K562 (cell line): ENCODE data around the gene JPT2. TPM values are rescaled to one million over a fixed set of nuclear protein-coding genes. Genes with fewer than 3 reads are reported as not detected.

Experiments
- ARID1B ChIP-seq: fragments of 450-650 bp; IDR thresholded peaks from 2 replicates; pipeline ENCODE4 v1.6.1; 2016; ENCODE audit warnings: antibody characterized with exemption, mild to moderate bottlenecking, inconsistent platforms
- DPF2 ChIP-seq: fragments of 450-650 bp; IDR thresholded peaks from 2 replicates; pipeline ENCODE4 v1.6.1; 2016
- ELF1 ChIP-seq: fragments of 200-800 bp; sonication (Bioruptor generic); IDR thresholded peaks from 2 replicates; pipeline ENCODE4 v1.6.1; 2016; ENCODE audit warnings: missing genetic modification characterization, missing compliant biosample characterization
- ELF2 ChIP-seq: fragments of 250-450 bp; sonication (Bioruptor Pico); IDR thresholded peaks from 2 replicates; pipeline ENCODE4 v1.5.0; 2021; ENCODE audit warnings: mild to moderate bottlenecking
- FOXP1 ChIP-seq: sonication (generic); formaldehyde crosslinking; IDR thresholded peaks from 2 replicates; pipeline ENCODE4 v1.8.0; 2022; ENCODE audit warnings: mild to moderate bottlenecking, missing genetic modification reagents
- ILK ChIP-seq: fragments of 450-650 bp; IDR thresholded peaks from 2 replicates; pipeline ENCODE4 v1.6.1; 2016; ENCODE audit warnings: missing genetic modification characterization, low read depth, mild to moderate bottlenecking, missing compliant biosample characterization, moderate library complexity, borderline replicate concordance
- KLF16 ChIP-seq: IDR thresholded peaks from 2 replicates; pipeline ENCODE4 v1.6.1; 2016; ENCODE audit warnings: antibody characterized with exemption
- NFE2L1 ChIP-seq: fragments of 450-650 bp; IDR thresholded peaks from 2 replicates; pipeline ENCODE4 v1.6.1; 2016; ENCODE audit warnings: missing genetic modification characterization, low read depth, mild to moderate bottlenecking, missing compliant biosample characterization, moderate library complexity, borderline replicate concordance
- SRF ChIP-seq, 2 experiments: fragments of 250-450, 450-650 bp in 1 of 2; sonication (Bioruptor Pico) in 1 of 2; sonication (generic) in 1 of 2; formaldehyde crosslinking; IDR thresholded peaks; 2 replicates each; pipeline versions ENCODE4 v1.5.0 to v1.5.1; 2020 to 2022; ENCODE audit warnings: mild to moderate bottlenecking in 1 of 2, missing genetic modification reagents in 1 of 2
- TAF1 ChIP-seq: IDR thresholded peaks from 2 replicates; pipeline ENCODE4 v1.6.1; 2011; ENCODE audit warnings: mild to moderate bottlenecking, low read length, moderate library complexity; ENCODE audit not compliant: insufficient read depth, control insufficient read depth, severe bottlenecking; ENCODE audit errors: extremely low read depth
- TEAD4 ChIP-seq, 2 experiments: sonication (generic) in 1 of 2; formaldehyde crosslinking in 1 of 2; IDR thresholded peaks; 2 replicates each; pipeline versions ENCODE4 v1.6.1 to v1.8.0; 2012 to 2022; ENCODE audit warnings: borderline replicate concordance in 1 of 2, inconsistent platforms in 1 of 2, low read length in 1 of 2, mild to moderate bottlenecking in 1 of 2, missing genetic modification reagents in 1 of 2
- ZNF12 ChIP-seq: sonication (generic); formaldehyde crosslinking; IDR thresholded peaks from 2 replicates; pipeline ENCODE4 v1.4.0; 2020; ENCODE audit warnings: mild to moderate bottlenecking, missing genetic modification reagents
- ZNF217 ChIP-seq: sonication (generic); formaldehyde crosslinking; IDR thresholded peaks from 2 replicates; pipeline ENCODE4 v1.8.0; 2022; ENCODE audit warnings: mild to moderate bottlenecking, missing genetic modification reagents
- ZNF224 ChIP-seq: sonication (generic); formaldehyde crosslinking; IDR thresholded peaks from 2 replicates; pipeline ENCODE4 v1.8.0; 2022; ENCODE audit warnings: mild to moderate bottlenecking, missing genetic modification reagents
- ZNF263 ChIP-seq: sonication (generic); formaldehyde crosslinking; IDR thresholded peaks from 2 replicates; pipeline ENCODE4 v1.8.0; 2022; ENCODE audit warnings: mild to moderate bottlenecking, missing genetic modification reagents, borderline replicate concordance
- ZNF431 ChIP-seq: sonication (generic); formaldehyde crosslinking; IDR thresholded peaks from 2 replicates; pipeline ENCODE4 v1.8.0; 2022; ENCODE audit warnings: mild to moderate bottlenecking, missing genetic modification reagents
- ZNF766 ChIP-seq: fragments of 200-800 bp; sonication (Bioruptor generic); conservative IDR thresholded peaks from 2 replicates; pipeline ENCODE4 v1.6.1; 2016; ENCODE audit warnings: missing genetic modification characterization, missing compliant biosample characterization
- ZZZ3 ChIP-seq: fragments of 450-650 bp; IDR thresholded peaks from 2 replicates; pipeline ENCODE4 v1.6.1; 2016; ENCODE audit warnings: antibody characterized with exemption, mild to moderate bottlenecking, moderate library complexity
- polyA plus RNA-seq, 8 experiments: library from polyadenylated mRNA; depleted of rRNA in 4 of 8; stranded (reverse) in 5 of 8; unstranded in 3 of 8; fragments of >200 nt; fragmentation: Nextera tagmentation in 2 of 8; fragmentation: Illumina TruSeq in 1 of 8; extraction: Ambion mirVana in 2 of 8; extraction: Trizol in 1 of 8; gene quantifications; 2 replicates each; pipeline versions ENCODE4 v1.2.1 to v1.2.3, GENCODE V29; 2011 to 2014; ENCODE audit warnings: inconsistent platforms in 1 of 8, missing spikeins in 1 of 8
- total RNA-seq, 7 experiments: library from RNA; depleted of rRNA in 6 of 7; stranded (reverse); fragments of >200 nt in 6 of 7; fragmentation: Illumina TruSeq in 2 of 7; extraction: Trizol in 2 of 7; gene quantifications; 2 replicates each; pipeline versions ENCODE4 v1.2.1 to v1.2.3, GENCODE V29; 2011 to 2021; ENCODE audit warnings: low replicate concordance in 1 of 7
- TF ChIP-seq, protein P1 (sequence below): sonication (generic); formaldehyde crosslinking; IDR thresholded peaks from 2 replicates; pipeline ENCODE4 v1.8.0; 2022; ENCODE audit warnings: missing genetic modification reagents, mild to moderate bottlenecking, borderline replicate concordance
- TF ChIP-seq, protein P2 (sequence below): fragments of 450-650 bp; IDR thresholded peaks from 2 replicates; pipeline ENCODE4 v1.6.1; 2017; ENCODE audit warnings: antibody characterized with exemption
- TF ChIP-seq, protein P3 (sequence below): fragments of 250-450 bp; sonication (Bioruptor Pico); IDR thresholded peaks from 2 replicates; pipeline ENCODE4 v1.5.0; 2021
- TF ChIP-seq, protein P4 (sequence below): sonication (generic); formaldehyde crosslinking; IDR thresholded peaks from 2 replicates; pipeline ENCODE4 v1.8.0; 2022; ENCODE audit warnings: mild to moderate bottlenecking, missing genetic modification reagents

JPT2 gene
- total and polyA plus RNA-seq, 9 of the 15 experiments (the other 6 are each of a cell fraction or from before 2014, with no cell fraction given): 25.5 to 133 (median 106) TPM

DNA sequence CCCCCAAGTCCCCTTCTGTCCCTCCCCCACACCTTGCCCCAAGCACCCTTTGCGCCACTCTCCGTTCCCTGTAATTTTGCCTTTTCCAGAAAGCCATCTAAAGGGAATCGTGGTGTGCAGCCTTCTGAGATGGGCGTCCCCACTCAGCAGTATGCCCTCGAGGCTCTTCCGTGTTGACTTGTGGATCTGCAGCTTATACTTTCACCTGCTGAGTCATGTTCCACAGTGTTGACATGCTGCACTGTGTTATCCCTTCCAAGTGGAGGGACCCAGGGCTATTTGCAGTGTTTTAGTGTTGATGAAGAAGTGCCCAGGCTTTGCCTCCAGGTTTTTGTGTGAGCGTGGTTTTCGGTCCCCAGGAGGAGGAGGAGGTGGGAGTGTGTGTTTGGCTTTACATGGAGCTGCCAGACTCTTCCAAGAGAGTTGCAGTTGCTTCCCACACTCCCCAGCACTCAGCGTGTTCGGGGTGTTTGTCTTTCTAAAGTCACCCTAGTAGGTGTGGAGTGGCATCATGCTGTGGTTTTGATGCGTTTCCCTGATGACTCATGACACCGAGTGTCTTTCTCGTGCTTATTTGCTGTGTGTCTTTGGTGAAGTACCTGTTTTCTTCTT lies 32.1 kb upstream of the JPT2 start (continued):
- TF ChIP-seq TEAD4 (IDR thresholded peaks at IDR 0.05; ENCODE audit: low read length): no peak
- no peak for TF ChIP-seq TEAD4 (CRISPR knock-in tag; IDR thresholded peaks at IDR 0.05; ENCODE audit: borderline replicate concordance)
- no peak for TF ChIP-seq ZNF224 (CRISPR knock-in tag)
- no peak for TF ChIP-seq ZNF217 (CRISPR knock-in tag)
- TF ChIP-seq ILK (tag): no peak
- peak; percentile 71 for TF ChIP-seq NFE2L1 (tag)
- peak; percentile 54 for TF ChIP-seq ARID1B
- no peak for TF ChIP-seq ZNF431 (CRISPR knock-in tag)
- TF ChIP-seq ELF2: no peak
- TF ChIP-seq, protein P1, sequence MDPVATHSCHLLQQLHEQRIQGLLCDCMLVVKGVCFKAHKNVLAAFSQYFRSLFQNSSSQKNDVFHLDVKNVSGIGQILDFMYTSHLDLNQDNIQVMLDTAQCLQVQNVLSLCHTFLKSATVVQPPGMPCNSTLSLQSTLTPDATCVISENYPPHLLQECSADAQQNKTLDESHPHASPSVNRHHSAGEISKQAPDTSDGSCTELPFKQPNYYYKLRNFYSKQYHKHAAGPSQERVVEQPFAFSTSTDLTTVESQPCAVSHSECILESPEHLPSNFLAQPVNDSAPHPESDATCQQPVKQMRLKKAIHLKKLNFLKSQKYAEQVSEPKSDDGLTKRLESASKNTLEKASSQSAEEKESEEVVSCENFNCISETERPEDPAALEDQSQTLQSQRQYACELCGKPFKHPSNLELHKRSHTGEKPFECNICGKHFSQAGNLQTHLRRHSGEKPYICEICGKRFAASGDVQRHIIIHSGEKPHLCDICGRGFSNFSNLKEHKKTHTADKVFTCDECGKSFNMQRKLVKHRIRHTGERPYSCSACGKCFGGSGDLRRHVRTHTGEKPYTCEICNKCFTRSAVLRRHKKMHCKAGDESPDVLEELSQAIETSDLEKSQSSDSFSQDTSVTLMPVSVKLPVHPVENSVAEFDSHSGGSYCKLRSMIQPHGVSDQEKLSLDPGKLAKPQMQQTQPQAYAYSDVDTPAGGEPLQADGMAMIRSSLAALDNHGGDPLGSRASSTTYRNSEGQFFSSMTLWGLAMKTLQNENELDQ (CRISPR knock-in tag): no peak
- no peak for TF ChIP-seq ZNF12 (CRISPR knock-in tag)
- TF ChIP-seq DPF2: peak; percentile 78
- TF ChIP-seq ZNF766: peak; percentile 66; the same call in 1 of the 2 replicates
- TF ChIP-seq, protein P2, sequence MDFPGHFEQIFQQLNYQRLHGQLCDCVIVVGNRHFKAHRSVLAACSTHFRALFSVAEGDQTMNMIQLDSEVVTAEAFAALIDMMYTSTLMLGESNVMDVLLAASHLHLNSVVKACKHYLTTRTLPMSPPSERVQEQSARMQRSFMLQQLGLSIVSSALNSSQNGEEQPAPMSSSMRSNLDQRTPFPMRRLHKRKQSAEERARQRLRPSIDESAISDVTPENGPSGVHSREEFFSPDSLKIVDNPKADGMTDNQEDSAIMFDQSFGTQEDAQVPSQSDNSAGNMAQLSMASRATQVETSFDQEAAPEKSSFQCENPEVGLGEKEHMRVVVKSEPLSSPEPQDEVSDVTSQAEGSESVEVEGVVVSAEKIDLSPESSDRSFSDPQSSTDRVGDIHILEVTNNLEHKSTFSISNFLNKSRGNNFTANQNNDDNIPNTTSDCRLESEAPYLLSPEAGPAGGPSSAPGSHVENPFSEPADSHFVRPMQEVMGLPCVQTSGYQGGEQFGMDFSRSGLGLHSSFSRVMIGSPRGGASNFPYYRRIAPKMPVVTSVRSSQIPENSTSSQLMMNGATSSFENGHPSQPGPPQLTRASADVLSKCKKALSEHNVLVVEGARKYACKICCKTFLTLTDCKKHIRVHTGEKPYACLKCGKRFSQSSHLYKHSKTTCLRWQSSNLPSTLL: no peak
- TF ChIP-seq, protein P3, sequence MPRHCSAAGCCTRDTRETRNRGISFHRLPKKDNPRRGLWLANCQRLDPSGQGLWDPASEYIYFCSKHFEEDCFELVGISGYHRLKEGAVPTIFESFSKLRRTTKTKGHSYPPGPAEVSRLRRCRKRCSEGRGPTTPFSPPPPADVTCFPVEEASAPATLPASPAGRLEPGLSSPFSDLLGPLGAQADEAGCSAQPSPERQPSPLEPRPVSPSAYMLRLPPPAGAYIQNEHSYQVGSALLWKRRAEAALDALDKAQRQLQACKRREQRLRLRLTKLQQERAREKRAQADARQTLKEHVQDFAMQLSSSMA: no peak
- TF ChIP-seq KLF16: no peak
- TF ChIP-seq, protein P4, sequence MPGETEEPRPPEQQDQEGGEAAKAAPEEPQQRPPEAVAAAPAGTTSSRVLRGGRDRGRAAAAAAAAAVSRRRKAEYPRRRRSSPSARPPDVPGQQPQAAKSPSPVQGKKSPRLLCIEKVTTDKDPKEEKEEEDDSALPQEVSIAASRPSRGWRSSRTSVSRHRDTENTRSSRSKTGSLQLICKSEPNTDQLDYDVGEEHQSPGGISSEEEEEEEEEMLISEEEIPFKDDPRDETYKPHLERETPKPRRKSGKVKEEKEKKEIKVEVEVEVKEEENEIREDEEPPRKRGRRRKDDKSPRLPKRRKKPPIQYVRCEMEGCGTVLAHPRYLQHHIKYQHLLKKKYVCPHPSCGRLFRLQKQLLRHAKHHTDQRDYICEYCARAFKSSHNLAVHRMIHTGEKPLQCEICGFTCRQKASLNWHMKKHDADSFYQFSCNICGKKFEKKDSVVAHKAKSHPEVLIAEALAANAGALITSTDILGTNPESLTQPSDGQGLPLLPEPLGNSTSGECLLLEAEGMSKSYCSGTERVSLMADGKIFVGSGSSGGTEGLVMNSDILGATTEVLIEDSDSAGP: no peak
- no peak for TF ChIP-seq FOXP1
- no peak for TF ChIP-seq ZNF263 (CRISPR knock-in tag)
- TF ChIP-seq SRF (CRISPR knock-in tag; IDR thresholded peaks at IDR 0.05): no peak
- no peak for TF ChIP-seq ZZZ3
- TF ChIP-seq ELF1 (tag): peak; percentile 81
- TF ChIP-seq TAF1: no peak
